GM18505 (cell line): ENCODE measurements around the gene CILP2.

ENCODE experiments used
- ATAC-seq: cut with Tn5 transposase; IDR thresholded peaks from one replicate; pipeline ENCODE4 v1.9.1; 2021; ENCODE audit not compliant: unreplicated experiment
- POLR2A ChIP-seq: IDR thresholded peaks from 4 replicates; pipeline ENCODE4 v1.6.1; 2011; ENCODE audit warnings: borderline replicate concordance; ENCODE audit not compliant: insufficient read depth, insufficient read length; ENCODE audit errors: extremely low read depth

The CILP2 gene

GRCh38 chr19:19587771-19588170 lies 49.7 kb downstream of the CILP2 start:
- TF ChIP-seq POLR2A = no peak
- ATAC-seq = no peak

GRCh38 chr19:19588546-19588945 lies 50.5 kb downstream of the CILP2 start:
- no peak for ATAC-seq
- no peak for TF ChIP-seq POLR2A

- TF ChIP-seq POLR2A = peak; percentile 49
- ATAC-seq = peak; percentile 54
Measured at GRCh38 chr19:19591133-19591825, 53.2 kb downstream of the CILP2 start.

- ATAC-seq = no peak
- TF ChIP-seq POLR2A = no peak
Measured at GRCh38 chr19:19592690-19593089, 54.6 kb downstream of the CILP2 start.

- no peak for TF ChIP-seq POLR2A
- ATAC-seq = no peak
Measured at GRCh38 chr19:19594381-19594780, 56.3 kb downstream of the CILP2 start.

GRCh38 chr19:19595171-19595701 lies 57.2 kb downstream of the CILP2 start:
- no peak for TF ChIP-seq POLR2A
- no peak for ATAC-seq
